ENCODE data around the gene GALNT9.

The GALNT9 gene

DNA sequence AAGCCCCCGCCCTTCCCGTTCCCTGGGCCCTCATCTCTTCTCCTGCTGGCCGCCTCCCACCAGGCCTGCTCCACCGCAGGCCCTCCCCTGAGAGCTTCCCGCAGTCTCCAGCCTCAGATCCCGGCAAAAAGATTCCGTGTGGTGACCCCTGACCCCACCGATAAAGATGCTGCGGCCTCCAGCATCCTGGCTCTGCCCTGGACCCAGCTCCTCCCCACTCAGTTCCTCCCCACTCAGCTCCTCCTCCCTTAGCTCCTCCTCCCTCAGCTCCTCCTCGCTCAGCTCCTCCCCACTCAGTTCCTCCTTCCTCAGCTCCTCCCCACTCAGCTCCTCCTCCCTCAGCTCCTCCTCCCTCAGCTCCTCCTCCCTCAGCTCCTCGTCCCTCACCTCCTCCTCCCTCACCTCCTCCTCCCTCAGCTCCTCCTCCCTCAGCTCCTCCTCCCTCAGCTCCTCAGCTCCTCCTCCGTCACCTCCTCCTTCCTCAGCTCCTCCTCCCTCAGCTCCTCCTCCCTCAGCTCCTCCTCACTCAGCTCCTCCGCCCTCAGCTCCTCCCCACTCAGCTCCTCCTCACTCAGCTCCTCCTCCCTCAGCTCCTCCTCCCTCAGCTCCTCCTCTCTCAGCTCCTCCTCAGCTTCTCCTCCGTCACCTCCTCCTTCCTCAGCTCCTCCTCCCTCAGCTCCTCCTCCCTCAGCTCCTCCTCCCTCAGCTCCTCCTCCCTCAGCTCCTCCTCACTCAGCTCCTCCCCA lies 168.2 kb downstream of the GALNT9 start:
- no peaks in the 10 kb centered on the region for H3K4me1 Mint-ChIP-seq
- H3K9me3 Mint-ChIP-seq, result peaks cover 3% of the 10 kb centered on the region
- H3K36me3 Mint-ChIP-seq (ENCODE audit: low read depth), result no peaks in the 10 kb centered on the region
- no peak overlapping the region for H3K4me3 Mint-ChIP-seq
- H3K27me3 Mint-ChIP-seq (ENCODE audit: low read depth, poor library complexity), result peaks cover 22% of the 10 kb centered on the region
- DNase-seq, result no peak
- no peak overlapping the region for H3K27ac Mint-ChIP-seq
- TF ChIP-seq, protein P1, sequence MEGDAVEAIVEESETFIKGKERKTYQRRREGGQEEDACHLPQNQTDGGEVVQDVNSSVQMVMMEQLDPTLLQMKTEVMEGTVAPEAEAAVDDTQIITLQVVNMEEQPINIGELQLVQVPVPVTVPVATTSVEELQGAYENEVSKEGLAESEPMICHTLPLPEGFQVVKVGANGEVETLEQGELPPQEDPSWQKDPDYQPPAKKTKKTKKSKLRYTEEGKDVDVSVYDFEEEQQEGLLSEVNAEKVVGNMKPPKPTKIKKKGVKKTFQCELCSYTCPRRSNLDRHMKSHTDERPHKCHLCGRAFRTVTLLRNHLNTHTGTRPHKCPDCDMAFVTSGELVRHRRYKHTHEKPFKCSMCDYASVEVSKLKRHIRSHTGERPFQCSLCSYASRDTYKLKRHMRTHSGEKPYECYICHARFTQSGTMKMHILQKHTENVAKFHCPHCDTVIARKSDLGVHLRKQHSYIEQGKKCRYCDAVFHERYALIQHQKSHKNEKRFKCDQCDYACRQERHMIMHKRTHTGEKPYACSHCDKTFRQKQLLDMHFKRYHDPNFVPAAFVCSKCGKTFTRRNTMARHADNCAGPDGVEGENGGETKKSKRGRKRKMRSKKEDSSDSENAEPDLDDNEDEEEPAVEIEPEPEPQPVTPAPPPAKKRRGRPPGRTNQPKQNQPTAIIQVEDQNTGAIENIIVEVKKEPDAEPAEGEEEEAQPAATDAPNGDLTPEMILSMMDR (IDR thresholded peaks at IDR 0.05), result no peak

- H3K27me3 Mint-ChIP-seq (ENCODE audit: low read depth, poor library complexity), result peaks cover 20% of the 10 kb centered on the region
- no peak for DNase-seq
- no peak overlapping the region for H3K27ac Mint-ChIP-seq
- no peaks in the 10 kb centered on the region for H3K4me1 Mint-ChIP-seq
- TF ChIP-seq, protein P1 (IDR thresholded peaks at IDR 0.05), result no peak
- no peak overlapping the region for H3K4me3 Mint-ChIP-seq
- H3K36me3 Mint-ChIP-seq (ENCODE audit: low read depth), result no peaks in the 10 kb centered on the region
- no peaks in the 10 kb centered on the region for H3K9me3 Mint-ChIP-seq
Measured at GRCh38 chr12:132160601-132161035, 168.8 kb downstream of the GALNT9 start.

GRCh38 chr12:132160016-132160415 lies 169.4 kb downstream of the GALNT9 start:
- no peaks in the 10 kb centered on the region for H3K36me3 Mint-ChIP-seq (ENCODE audit: low read depth)
- peaks cover under 1% of the 10 kb centered on the region for H3K4me1 Mint-ChIP-seq
- H3K27me3 Mint-ChIP-seq (ENCODE audit: low read depth, poor library complexity), result peaks cover 20% of the 10 kb centered on the region
- no peak for DNase-seq
- no peak overlapping the region for H3K27ac Mint-ChIP-seq
- H3K9me3 Mint-ChIP-seq, result no peaks in the 10 kb centered on the region
- H3K4me3 Mint-ChIP-seq, result no peak overlapping the region
- TF ChIP-seq, protein P1 (IDR thresholded peaks at IDR 0.05), result no peak

DNA sequence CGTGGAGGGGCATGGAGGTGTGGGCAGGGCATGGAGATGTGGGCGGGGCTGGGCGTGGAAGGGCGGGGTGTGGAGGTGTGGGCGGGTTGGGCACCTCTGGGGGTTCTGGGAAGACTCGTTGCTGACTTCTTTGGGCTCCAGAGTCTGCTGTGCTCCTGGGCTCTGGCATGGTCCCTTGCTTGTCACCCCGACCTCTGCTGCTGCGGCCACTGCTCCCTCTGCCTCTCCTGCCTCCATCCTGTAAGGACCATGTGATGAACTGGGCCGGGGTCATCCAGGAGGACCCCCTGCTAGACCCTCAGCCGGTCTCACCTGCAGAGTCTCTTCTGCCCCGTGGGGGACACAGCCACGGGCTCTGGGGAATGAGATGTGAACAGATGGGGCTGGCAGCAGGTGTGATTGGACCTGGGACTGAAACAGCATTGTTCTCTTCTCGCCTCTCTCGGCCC lies 169.8 kb downstream of the GALNT9 start:
- TF ChIP-seq, protein P1 (IDR thresholded peaks at IDR 0.05), result no peak
- Mint-ChIP-seq H3K27me3 (ENCODE audit: low read depth, poor library complexity) (peaks cover 20% of the 10 kb centered on the region), H3K36me3 (ENCODE audit: low read depth) (no peaks in the 10 kb centered on the region), H3K27ac (no peak overlapping the region), H3K9me3 (no peaks in the 10 kb centered on the region), H3K4me1 (peaks cover 5% of the 10 kb centered on the region), H3K4me3 (no peak overlapping the region)
- no peak for DNase-seq

GRCh38 chr12:132158677-132159554 lies 170.5 kb downstream of the GALNT9 start:
- Mint-ChIP-seq H3K4me3 (no peak overlapping the region), H3K9me3 (no peaks in the 10 kb centered on the region), H3K27ac (no peak overlapping the region), H3K4me1 (peaks cover 11% of the 10 kb centered on the region), H3K36me3 (ENCODE audit: low read depth) (no peaks in the 10 kb centered on the region), H3K27me3 (ENCODE audit: low read depth, poor library complexity) (peaks cover 14% of the 10 kb centered on the region)
- DNase-seq, result no peak
- TF ChIP-seq, protein P1 (IDR thresholded peaks at IDR 0.05), result no peak

All from nephron progenitor cell (in vitro differentiated cells).